A673 (cell line): Measurements from ENCODE around the gene CDH15. TPM values are rescaled to one million over a fixed set of nuclear protein-coding genes. Genes with fewer than 3 reads are reported as not detected.

Experiments used
- BruUV-seq: library from RNA; stranded (reverse); fragments of 400-500 nt; replicated peaks from 2 replicates; lab custom pipeline; 2021; lab: Mats Ljungman, UMichigan
- CTCF ChIA-PET: fragments of 300-600 bp; sonication (Branson Sonifier 250); formaldehyde crosslinking; loops from one replicate; lab custom pipeline; 2022; ENCODE audit warnings: antibody characterized with exemption; lab: Charles Lee
- POLR2A ChIA-PET: fragments of 300-600 bp; sonication (Branson Sonifier 250); formaldehyde crosslinking; loops from one replicate; lab custom pipeline; 2022; ENCODE audit warnings: antibody characterized with exemption; ENCODE audit not compliant: low non-redundant PET; lab: Charles Lee
- DNase-seq: peaks from one replicate; pipeline ENCODE4 v3.0.0-alpha.2; 2015; ENCODE audit warnings: low spot score
- H3K27ac ChIP-seq: fragments of 200-600 bp; sonication (generic); 2 replicates; pipeline ENCODE4 v1.5.1; 2016; ENCODE audit warnings: mixed run types, low read depth, mild to moderate bottlenecking, mixed read lengths, antibody characterized with exemption, low read length; ENCODE audit not compliant: poor library complexity, severe bottlenecking
- H3K27me3 ChIP-seq: fragments of 200-600 bp; sonication (generic); replicated peaks from 2 replicates; pipeline ENCODE4 v1.6.1; 2017; ENCODE audit warnings: mixed run types, low read depth, mild to moderate bottlenecking, mixed read lengths, antibody characterized with exemption, low read length; ENCODE audit not compliant: insufficient read depth, poor library complexity
- H3K36me3 ChIP-seq: fragments of 200-600 bp; sonication (generic); 2 replicates; pipeline ENCODE4 v1.6.1; 2016; ENCODE audit warnings: mixed run types, mild to moderate bottlenecking, mixed read lengths, antibody characterized with exemption, low read length; ENCODE audit not compliant: insufficient read depth, poor library complexity, severe bottlenecking
- H3K4me1 ChIP-seq: fragments of 200-600 bp; sonication (generic); 2 replicates; pipeline ENCODE4 v1.6.1; 2017; ENCODE audit warnings: mixed run types, mild to moderate bottlenecking, mixed read lengths, antibody characterized with exemption, low read length; ENCODE audit not compliant: insufficient read depth, poor library complexity, severe bottlenecking
- H3K4me3 ChIP-seq: fragments of 200-600 bp; sonication (generic); 2 replicates; pipeline ENCODE4 v1.5.1; 2016; ENCODE audit warnings: low read depth, mixed run types, mild to moderate bottlenecking, mixed read lengths, low read length; ENCODE audit not compliant: poor library complexity, severe bottlenecking
- H3K9me3 ChIP-seq: fragments of 200-600 bp; sonication (generic); 2 replicates; pipeline ENCODE4 v1.6.1; 2016; ENCODE audit warnings: mixed run types, low read depth, mild to moderate bottlenecking, mixed read lengths, antibody characterized with exemption, low read length; ENCODE audit not compliant: poor library complexity, severe bottlenecking
- CTCF ChIP-seq: fragments of 300-800, 200-600 bp; sonication (generic); conservative IDR thresholded peaks from 2 replicates; pipeline ENCODE4 v1.5.1; 2017; ENCODE audit warnings: low read depth, mild to moderate bottlenecking, antibody characterized with exemption, low read length, moderate library complexity, mixed read lengths
- EZH2 ChIP-seq: fragments of 200-600 bp; sonication (generic); IDR thresholded peaks from 2 replicates; pipeline ENCODE4 v1.6.1; 2017; ENCODE audit warnings: borderline replicate concordance, low read depth, mild to moderate bottlenecking, mixed read lengths, antibody characterized with exemption, low read length; ENCODE audit not compliant: poor library complexity, severe bottlenecking
- intact Hi-C: fragments of 100-400 bp; cut with micrococcal nuclease; formaldehyde crosslinking; loops from one replicate; pipeline ENCODE4 v1.10.0; 2022; ENCODE audit not compliant: unreplicated experiment
- total RNA-seq: library from RNA; stranded (reverse); gene quantifications from 2 replicates; pipeline ENCODE4 v1.2.3, GENCODE V29; 2021

CDH15 gene
- total RNA-seq, 1 experiment from 2014 or later = 0.13 TPM

- no peaks in the 10 kb centered on the region for H3K36me3 ChIP-seq
- BruUV-seq = no TSS peak
- H3K4me3 ChIP-seq = peak overlapping the region; percentile 20
- no peak overlapping the region for H3K27ac ChIP-seq
- CTCF ChIA-PET = interaction anchor here (0.6 to 1.2 kb wide), 2 partner anchors 14 to 34 kb away, joined by 3 to 5 read pairs; no protein-coding TSS in a partner anchor
- peaks cover 4% of the 10 kb centered on the region for H3K4me1 ChIP-seq
- no peaks in the 10 kb centered on the region for H3K9me3 ChIP-seq
- H3K27me3 ChIP-seq = no peaks in the 10 kb centered on the region
- POLR2A ChIA-PET = interaction anchor here (0.6 kb wide), 1 partner anchor 11 kb away, joined by 8 read pairs; no protein-coding TSS in a partner anchor
- no peak for DNase-seq
- intact Hi-C loops = loop anchor here (5.0 kb wide), 1 partner anchor 358 kb away; the partner anchor contains the start of gene APRT
- no peak for TF ChIP-seq EZH2
- no peak for TF ChIP-seq CTCF
Measured at GRCh38 chr16:89170346-89171215, 967 bp upstream of the CDH15 start.

DNA sequence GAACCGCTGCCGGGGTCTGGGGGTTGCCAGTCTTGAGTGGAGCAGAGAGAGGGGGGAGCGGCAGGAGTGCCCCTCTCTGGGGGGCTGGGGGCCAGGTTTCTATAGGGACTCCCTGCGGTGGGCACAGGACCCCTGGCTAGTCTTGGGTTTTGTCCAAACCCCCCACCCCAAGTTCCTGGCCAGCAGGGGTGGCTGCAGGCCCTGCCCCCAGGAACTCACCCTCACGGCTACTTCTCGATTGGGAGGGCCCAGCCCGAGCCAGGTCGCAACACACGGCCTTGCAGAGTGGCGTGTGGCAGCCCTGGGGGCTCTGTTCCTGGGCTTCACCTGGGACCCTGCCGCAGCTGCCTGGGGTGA lies 601 bp downstream of the CDH15 start:
- Histone ChIP-seq H3K27me3 (no peaks in the 10 kb centered on the region), H3K4me3 (no peak overlapping the region), H3K36me3 (no peaks in the 10 kb centered on the region), H3K27ac (no peak overlapping the region), H3K9me3 (no peaks in the 10 kb centered on the region), H3K4me1 (peaks cover 4% of the 10 kb centered on the region)
- no peak for TF ChIP-seq EZH2
- no peak for TF ChIP-seq CTCF
- intact Hi-C loops = loop anchor here (5.0 kb wide), 1 partner anchor 360 kb away; the partner anchor contains the start of gene APRT
- no TSS peak for BruUV-seq
- ChIA-PET POLR2A (no interaction called here), CTCF (no interaction called here)
- no peak for DNase-seq

- H3K27me3 ChIP-seq = no peaks in the 10 kb centered on the region
- no peak overlapping the region for H3K27ac ChIP-seq
- no TSS peak for BruUV-seq
- H3K9me3 ChIP-seq = no peaks in the 10 kb centered on the region
- intact Hi-C loops = loop anchor here (5.0 kb wide), 1 partner anchor 360 kb away; the partner anchor contains the start of gene APRT
- H3K4me3 ChIP-seq = no peak overlapping the region
- H3K36me3 ChIP-seq = no peaks in the 10 kb centered on the region
- POLR2A ChIA-PET = no interaction called here
- DNase-seq = no peak
- H3K4me1 ChIP-seq = peaks cover 4% of the 10 kb centered on the region
- TF ChIP-seq CTCF = no peak
- TF ChIP-seq EZH2 = no peak
- CTCF ChIA-PET = no interaction called here
Measured at GRCh38 chr16:89172528-89173173, 1.1 kb downstream of the CDH15 start.
